NCI-H345 (cell line): Measurements from ENCODE around the gene UGT2B11.
"Not testable (repeated sequence)": the region's sequence is repeated elsewhere in the genome, so short reads cannot be mapped to it uniquely, and the experiment has no call there.

Source experiments
- DNase-seq: peaks from one replicate; lab custom pipeline; 2025; lab: John Stamatoyannopoulos, UW

UGT2B11 gene

DNA sequence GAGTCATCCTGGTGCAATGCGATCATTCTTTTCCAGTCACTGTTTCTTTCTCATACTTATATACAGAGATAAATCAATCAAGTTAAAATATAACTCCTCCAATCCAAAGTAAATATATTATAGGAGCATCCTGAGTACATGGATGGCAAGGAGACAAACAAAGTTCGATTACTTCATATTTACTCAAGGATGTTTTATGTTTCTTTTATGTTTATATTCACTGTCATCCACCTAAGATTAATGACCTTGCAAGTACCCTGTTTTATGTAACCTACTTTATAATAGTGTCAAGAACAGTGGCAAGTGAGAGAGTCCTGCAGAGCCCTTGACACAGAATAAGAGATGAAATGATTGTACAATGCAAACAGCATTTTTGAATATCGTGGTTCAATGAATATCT, at the start of gene UGT2B11:
Gene UGT2B11, minus strand, starts transcription at position 33 of the 400 bp plus-strand sequence. Its CDS starts 26 bp downstream, at position 7.
- no peak for DNase-seq

DNA sequence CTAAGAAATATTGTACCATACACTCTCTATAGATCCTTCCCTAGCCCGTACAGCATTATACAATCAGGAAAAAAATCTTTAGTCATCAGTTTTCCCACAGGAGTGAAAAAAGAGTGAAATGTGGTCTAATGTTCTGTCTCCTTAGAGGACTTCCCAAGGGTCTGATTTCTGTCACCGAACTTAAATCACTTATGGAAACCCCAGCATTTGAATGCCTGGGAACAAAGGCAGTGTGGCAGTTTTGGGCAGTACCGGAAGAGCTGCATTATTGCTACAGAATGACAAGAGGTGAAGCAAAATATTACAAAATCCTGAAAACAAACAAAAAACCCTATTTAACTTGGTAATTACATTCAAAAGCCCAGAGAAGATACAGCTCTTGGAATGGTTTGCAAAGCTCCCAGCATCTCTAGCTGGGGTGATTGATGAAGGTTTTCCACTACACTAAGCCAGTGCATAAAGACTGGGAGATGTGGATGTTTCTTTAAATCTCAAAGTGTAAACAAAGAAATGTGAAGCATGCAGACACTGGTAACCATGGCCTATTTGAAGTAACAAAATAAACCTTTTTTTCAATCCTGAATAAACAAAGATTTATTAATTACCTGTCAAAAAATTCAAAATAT, 38.7 kb upstream of the UGT2B11 start:
- DNase-seq, result not testable (repeated sequence)

DNA sequence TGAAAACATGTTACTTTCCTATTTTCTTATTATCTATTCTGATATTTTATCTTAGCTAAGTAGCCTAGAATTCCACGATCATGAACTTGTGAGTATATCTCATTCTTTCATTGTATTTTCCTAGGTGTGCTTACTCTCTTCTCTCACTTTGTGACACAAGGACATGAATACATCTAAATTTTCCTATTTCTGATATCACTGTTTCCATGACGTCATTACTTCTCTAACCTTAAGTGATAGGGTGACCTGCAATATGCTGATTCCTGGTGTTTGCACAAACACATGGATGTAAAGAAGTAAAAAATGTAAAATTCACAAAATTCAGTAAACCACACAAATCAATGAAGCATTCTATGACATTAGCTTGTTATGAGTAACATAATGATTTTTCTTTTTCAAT, 36.3 kb upstream of the UGT2B11 start:
- not testable (repeated sequence) for DNase-seq

DNA sequence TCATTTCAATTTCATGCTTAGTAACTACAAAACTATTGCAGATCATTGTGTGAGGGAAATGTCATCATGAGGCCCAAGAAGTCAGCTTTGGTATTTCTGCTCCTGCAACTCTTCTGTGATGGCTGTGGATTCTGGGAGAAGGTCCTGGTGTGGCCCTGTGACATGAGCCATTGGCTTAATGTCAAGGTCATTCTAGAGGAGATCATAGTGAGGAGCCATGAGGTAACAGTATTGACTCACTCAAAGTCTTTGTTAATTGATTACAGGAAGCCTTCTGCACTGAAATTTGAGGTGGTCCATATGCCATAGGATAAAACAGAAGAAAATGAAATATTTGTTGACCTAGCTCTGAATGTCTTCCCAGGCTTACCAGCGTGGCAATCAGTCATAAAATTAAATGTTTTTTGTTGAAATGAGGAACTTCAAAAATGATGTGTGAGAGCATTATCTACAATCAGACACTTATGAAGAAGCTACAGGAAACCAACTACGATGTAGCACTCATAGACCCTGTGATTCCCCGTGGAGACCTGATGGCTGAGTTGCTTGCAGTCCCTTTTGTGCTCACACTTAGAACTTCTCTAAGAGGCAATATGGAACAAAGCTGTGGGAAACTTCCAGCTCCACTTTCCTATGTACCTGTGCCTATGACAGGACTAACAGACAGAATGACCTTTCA, 28.2 kb upstream of the UGT2B11 start:
- not testable (repeated sequence) for DNase-seq

DNA sequence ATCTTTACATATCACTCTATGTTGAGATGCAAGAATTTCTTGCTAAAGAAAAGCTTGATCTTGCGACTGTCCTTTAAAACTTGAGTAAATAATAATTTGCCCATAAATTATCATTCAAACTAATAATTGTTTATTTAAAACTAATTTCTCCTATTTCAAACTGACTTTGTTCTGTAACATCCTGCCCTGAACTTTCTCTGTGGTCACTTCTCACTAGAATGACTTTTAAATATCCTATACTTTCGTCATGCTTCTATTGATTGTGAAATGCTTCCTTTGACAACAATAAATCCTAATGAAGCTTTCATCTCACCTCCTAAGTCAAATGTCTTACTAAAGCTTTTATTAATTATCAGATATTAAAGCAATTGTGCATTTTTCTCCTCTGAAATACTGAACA, 27.2 kb upstream of the UGT2B11 start:
- not testable (repeated sequence) for DNase-seq

DNA sequence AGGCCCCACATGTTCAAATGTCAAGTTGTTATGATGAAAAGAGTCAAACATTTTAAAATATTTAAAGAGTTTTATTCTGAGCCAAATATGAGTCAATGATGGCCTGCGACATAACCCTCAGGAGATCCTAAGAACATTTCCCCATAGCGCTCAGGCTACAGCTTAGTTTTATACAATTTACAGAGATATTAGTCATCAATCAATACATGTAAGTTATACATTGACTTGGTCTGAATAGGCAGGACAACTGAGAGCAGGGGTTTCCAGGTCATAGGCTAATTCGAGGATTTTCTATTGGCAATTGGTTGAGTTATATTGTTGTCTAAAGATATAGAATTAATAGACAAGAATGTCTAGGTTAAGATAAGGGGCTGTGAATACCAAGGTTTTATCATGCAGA, 26.2 kb upstream of the UGT2B11 start:
- DNase-seq, result not testable (repeated sequence)

DNA sequence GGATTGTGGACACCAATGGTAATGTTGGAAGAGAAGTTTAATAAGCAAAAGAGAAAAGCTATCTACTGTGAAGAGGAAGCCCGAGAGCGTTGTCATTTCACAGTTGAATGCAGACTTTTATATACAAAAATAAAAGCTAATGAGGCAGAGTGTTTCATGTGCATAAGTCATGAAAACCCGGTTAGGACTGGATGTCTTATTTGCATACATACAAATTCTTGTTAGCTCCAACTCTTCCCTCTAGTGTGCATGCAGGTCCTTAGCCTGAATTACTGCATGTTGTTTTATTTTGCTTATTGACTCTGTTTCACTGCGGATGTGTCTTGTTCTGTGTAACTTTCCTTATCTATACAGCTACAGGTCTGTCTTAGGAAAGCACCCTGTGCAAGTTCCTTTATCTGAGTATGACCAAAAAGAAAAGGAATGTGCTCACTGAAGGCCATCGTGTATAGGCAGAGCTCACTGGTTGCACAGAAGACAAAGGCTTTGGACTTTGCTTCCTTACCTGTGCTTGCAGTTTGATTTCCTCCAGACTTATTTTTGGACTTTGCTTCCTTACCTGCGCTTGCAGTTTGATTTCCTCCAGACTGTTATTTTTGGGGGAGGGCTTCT, 25.1 kb upstream of the UGT2B11 start:
- DNase-seq, result no peak

DNA sequence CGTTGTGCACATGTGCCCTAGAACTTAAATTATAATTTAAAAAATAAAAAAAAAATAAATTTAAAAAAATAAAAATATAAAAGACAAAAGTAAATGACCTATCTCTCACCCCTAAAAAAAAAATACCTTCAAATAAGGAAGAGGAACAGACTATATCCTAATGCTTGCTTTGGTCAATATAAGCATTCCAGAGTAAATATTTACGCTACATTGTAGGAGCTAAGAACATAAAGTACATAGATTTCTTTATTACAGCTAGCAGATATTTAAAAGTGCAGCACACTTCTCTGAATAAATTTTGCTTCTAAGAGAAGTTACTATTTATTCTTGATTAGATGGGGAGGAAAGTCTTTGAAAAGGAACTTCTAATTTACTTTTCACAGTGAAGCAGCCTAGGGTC, 24.5 kb upstream of the UGT2B11 start:
- DNase-seq, result no peak

DNA sequence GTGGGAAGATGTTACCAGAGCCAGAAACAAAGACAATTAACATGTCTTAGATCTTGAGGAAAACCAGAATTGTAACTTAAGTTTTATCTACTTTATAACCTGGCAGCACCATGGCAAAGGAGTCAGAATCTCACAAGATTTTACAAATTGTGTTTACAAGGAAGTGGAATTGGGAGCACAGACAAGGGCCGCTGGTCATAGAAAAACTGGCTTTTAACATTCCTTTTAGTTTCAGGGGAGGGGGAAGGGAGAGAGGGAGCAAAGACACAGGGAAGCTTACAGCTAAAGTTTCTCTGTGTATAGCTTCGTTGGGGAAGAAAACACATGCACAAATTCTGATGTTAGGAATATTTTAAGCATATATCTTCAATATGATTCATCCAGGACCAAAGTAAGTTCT, 10.3 kb upstream of the UGT2B11 start:
- DNase-seq, result no peak

DNA sequence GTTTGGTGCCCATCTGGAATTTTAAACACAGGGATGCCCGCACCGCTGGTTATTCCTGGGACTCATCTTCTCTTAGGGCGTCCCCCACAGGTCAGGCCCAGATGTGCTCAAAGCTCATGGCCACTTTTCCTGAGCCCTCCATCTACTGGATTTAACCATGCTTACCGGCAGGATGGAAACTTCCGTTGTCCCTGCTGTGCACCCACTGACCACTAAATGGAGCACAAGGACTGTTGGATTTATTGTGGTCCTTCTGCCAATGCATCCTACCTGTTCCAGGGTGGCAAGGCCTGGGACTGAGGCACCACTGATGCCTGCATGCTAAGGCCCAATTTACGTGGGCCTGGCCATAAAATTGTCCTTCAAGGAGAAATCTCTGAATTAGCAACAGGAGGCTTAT, 8.7 kb upstream of the UGT2B11 start:
- DNase-seq, result not testable (repeated sequence)

DNA sequence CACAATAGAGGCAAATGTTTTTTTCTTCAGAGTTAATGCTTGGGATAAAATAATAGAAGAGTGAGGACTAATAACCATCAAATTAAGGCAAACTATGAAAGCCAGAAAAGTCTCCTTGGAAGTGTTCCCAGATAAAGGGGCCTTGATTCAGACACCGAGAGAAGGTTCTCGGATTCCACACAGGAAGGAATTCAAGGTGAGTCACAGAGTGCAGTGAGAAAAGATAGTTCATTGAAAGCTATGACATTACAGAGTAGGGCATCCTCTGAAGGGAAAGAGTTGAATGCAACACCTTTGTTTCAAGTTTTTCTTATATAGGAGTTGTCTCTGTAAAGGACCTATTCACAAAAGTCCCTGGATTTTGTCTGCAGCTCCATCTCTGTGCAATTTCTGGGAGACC, 3.9 kb upstream of the UGT2B11 start:
- not testable (repeated sequence) for DNase-seq

DNA sequence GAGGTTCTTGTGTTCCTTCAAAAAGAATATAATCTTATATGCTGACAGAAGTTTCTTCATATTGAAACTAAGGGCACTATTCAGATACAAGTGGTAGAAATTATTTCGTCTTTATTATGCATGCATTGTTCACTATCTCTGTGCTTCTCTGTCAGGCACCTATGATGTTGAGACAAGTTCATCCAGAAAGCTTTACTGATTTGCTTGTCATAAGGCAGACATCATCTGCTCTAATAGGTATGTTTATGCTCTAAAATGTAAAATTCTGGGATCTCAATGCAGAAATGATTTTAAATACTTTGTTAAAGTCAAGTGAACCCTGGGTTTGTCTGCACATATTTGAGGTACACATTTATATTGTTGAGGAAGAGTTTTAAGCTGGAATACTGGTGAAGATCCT, 3.6 kb downstream of the UGT2B11 start:
- no peak for DNase-seq

DNA sequence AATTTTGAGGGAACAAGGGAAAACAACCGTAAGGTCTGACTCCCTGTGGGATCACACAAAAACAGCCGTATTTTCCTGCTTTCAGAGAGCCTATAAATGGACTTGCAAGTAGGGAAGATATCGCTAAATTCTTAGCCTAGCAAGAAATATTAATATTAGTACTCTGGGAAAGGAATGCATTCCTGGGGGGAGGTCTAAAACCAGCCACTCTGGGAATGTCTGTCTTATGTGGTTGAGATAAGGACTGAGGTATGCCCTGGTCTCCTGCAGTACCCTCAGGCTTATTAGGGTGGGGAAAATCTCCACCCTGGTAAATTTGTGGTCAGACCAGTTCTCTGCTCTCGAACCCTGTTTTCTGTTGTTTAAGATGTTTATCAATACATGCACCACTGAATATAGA, 16.0 kb downstream of the UGT2B11 start:
- DNase-seq, result not testable (repeated sequence)

DNA sequence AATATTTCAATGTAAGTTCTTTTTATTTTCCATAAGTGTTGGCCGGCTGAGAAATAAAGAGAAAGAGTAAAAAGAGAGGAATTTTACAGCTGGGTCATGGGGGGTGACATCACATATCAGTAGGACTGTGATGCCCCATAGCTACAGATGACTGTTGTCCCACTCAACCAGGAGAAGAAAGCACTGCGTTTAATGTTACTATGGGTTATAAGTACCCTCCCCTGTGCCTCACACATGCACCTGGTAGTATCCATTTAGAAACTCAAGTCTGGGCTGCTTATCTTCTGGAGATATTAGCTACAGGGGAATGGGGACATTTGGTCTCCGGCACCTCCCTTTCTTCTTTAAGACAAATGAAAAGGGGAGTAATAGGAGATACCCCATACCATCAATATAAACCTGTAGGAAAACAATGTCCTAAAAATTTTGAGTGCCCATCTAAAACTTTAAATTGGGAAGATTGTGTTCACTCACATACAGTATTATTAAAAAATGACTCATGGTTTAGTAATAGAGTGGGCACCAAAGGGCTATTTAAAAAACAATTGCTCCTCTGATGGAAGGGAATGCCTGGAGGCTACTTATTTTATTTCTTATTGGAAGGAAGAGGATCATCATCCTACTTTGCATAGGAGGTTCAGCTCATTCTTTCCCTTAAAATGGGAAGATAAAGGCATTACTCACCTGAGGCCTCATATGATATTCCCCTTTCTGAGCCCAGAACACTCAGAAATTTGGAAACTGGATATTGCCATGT, 18.2 kb downstream of the UGT2B11 start:
- no peak for DNase-seq

DNA sequence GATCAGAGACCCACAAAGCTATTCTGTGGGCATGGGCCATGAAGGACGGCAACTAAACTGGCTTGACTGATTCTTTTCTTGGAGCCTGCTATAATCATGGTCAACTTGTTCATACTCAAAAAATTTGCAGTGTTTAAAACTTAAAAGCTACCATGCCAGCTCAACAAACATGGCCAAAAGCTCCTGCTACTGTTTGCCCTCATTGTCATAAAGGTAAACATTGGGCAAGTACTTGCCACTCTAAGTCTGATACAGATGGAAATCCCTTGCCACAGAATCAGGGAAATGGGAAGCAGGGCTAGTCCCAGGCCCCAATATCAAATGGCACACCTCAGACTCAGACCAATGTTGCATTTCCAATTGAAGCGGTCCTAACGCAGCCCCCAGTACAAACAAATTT, 20.4 kb downstream of the UGT2B11 start:
- no peak for DNase-seq

DNA sequence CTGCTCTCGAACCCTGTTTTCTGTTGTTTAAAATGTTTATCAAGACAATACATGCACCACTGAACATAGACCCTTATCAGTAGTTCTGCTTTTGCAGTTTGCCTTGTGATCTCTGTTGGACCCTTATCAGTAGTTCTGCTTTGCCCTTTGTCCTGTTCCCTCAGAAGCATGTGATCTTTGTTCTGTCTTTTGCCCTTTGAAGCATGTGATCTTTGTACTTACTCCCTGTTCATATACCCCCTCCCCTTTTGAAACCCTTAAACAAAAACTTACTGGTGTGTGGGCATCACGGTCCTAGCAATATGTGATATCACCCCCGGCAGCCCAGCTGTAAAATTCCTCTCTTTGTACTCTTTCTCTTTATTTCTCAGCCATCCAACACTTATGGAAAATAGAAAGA, 22.6 kb downstream of the UGT2B11 start:
- not testable (repeated sequence) for DNase-seq

DNA sequence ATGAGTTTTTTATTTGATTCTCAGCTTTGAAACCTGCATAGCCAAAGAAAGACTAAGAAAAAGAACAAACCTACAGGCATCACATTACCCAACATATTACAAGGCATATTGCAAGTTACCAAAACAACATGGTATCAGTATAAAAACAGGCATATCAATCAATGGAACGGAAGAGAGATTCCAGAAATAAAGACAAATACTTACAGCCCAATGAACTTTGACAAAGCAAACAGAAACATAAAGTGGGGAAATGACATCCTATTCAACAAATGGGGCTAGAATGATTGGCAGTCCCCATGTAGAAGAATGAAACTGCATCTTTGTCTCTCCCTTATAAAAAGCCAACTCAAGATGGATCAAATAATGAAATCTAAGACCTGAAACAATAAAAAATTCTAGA, 23.9 kb downstream of the UGT2B11 start:
- not testable (repeated sequence) for DNase-seq

DNA sequence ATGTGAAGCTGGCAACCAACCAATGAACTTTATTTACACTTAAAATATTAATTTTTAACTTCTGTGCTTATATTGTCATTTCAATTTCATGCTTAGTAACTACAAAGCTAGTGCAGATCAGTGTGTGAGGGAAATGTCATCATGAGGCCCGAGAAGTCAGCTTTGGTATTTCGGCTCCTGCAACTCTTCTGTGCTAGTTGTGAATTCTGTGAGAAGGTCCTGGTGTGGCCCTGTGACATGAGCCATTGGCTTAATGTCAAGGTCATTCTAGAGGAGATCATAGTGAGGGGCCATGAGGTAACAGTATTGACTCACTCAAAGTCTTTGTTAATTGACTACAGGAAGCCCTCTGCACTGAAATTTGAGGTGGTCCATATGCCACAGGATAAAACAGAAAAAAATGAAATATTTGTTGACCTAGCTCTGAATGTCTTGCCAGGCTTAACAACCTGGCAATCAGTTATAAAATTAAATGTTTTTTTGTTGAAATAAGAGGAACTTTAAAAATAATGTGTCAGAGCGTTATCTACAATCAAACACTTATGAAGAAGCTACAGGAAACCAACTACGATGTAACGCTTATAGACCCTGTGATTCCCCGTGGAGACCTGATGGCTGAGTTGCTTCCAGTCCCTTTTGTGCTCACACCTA, 32.9 kb downstream of the UGT2B11 start:
- not testable (repeated sequence) for DNase-seq

DNA sequence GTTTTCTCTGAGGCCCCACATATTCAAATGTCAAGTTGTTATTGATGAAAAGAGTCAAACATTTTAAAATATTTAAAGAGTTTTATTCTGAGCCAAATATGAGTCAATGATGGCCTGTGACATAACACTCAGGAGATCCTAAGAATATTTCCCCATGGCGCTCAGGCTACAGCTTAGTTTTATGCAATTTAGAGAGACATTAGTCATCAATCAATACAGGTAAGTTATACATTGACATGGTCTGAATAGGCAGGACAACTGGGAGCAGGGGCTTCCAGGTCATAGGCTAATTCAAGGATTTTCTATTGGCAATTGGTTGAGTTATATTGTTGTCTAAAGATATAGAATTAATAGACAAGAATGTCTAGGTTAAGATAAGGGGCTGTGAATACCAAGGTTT, 34.7 kb downstream of the UGT2B11 start:
- not testable (repeated sequence) for DNase-seq

DNA sequence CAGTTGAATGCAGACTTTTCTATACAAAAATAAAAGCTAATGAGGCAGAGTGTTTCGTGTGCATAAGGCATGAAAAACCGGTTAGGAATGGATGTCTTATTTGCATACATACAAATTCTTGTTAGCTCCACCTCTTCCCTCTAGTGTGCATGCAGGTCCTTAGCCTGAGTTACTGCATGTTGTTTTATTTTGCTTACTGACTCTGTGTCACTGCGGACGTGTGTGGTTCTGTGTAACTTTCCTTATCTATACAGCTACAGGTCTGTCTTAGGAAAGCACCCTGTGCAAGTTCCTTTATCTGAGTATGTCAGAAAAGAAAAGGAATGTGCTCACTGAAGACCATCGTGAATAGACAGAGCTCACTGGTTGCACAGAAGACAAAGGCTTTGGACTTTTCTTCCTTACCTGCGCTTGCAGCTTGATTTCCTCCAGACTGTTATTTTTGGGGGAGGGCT, 35.8 kb downstream of the UGT2B11 start:
- DNase-seq, result not testable (repeated sequence)

DNA sequence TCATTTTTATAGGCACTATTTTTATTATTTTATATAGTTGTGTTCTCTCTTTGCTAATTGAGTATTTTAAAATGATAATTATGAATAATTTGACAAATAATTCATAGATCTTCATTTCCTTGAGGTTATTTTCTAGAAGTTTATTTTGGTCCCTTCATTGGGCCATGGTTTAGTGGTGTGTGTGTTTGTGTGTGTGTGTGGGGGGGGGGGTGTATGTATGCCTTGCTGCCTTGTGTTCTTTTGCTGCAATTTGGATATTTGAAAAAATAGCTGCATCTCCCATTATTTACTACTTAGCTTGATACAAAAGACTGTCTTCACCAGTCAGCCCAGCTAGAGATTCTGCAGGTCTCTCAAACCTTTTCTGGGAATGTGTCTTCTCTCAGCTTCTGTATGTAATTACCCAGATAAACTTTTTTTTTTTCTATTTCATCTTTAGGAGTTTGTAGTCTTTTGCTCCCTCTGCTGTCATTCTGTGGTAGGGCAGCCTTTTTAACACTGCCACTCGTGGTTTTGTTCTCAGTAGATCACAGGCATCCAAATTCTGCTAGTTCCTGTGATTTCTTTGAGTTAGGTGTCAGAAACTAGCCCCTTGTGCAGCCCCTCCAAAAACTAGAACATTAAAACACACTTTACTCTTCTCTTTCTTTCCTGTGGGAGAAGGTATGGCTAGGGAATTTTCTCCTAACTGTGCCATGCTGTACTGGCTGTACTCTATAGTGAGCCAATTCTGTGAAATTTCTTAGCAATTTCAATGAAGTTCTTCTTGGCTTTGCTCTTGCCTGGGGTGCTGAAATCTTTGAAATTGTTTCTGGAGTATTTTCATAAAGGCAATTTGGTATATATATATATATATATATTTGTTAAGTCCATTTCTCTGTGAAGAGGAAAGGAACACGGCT, 44.1 kb downstream of the UGT2B11 start:
- DNase-seq, result peak; percentile 27
